ENCODE results near the gene ZNF358.

ZNF358 gene

GRCh38 chr19:7480222-7480969 is 35.5 kb upstream of the ZNF358 start:
- H3K4me3 ChIP-seq (ENCODE audit: low read length in 2 of 2) = peak overlapping the region in 1 of 2 donors; percentile 19
- H3K27me3 ChIP-seq (ENCODE audit: control insufficient read depth in 3 of 3, insufficient read depth in 3 of 3, low read depth in 1 of 3, low read length in 3 of 3) = no peaks in the 10 kb centered on the region
- H3K79me1 ChIP-seq (ENCODE audit: low read depth, low read length) = peaks cover 2% of the 10 kb centered on the region
- no peak overlapping the region for H2AK5ac ChIP-seq (ENCODE audit: low read depth, low read length)
- H3K4me2 ChIP-seq (ENCODE audit: insufficient read depth, low read length, poor library complexity, severe bottlenecking) = no peak overlapping the region
- no peak overlapping the region for H2BK5ac ChIP-seq (ENCODE audit: low read length)
- no peaks in the 10 kb centered on the region for H3K9me3 ChIP-seq (replicated peaks in 1 of 2; ENCODE audit: control insufficient read depth in 2 of 2, insufficient read depth in 1 of 2, low read depth in 1 of 2, low read length in 2 of 2)
- DNase-seq (ENCODE audit: low spot score) = no peak
- no peak overlapping the region for H4K91ac ChIP-seq (ENCODE audit: low read depth, low read length, poor library complexity)
- H3K36me3 ChIP-seq (replicated peaks in 1 of 2; ENCODE audit: control insufficient read depth in 2 of 2, insufficient read depth in 2 of 2, low read length in 2 of 2) = no peaks in the 10 kb centered on the region
- WGBS, 2 donors (ENCODE audit: extremely low coverage in 2 of 2, insufficient read length in 2 of 2, insufficient replicate concordance in 1 of 2) = no CpG with 5 or more reads among the region's 11 CpGs
- no peak overlapping the region for H3K9ac ChIP-seq (ENCODE audit: low read depth, low read length, poor library complexity)
- H2BK15ac ChIP-seq (ENCODE audit: low read length) = no peak overlapping the region
- no peak overlapping the region for H2BK120ac ChIP-seq (ENCODE audit: low read depth, low read length)
- no peak overlapping the region for H3K18ac ChIP-seq (ENCODE audit: low read length)
- H2AFZ ChIP-seq (ENCODE audit: low read length) = peak overlapping the region; percentile 66
- H3K27ac ChIP-seq (replicated peaks; ENCODE audit: low read length) = no peak overlapping the region
- H3K4me1 ChIP-seq (ENCODE audit: control insufficient read depth in 2 of 2, insufficient read depth in 1 of 2, low read depth in 1 of 2, low read length in 2 of 2) = peaks cover 3 to 11% of the 10 kb centered on the region in 2 donors
- no peak overlapping the region for H2BK12ac ChIP-seq (ENCODE audit: low read length)
- H3K14ac ChIP-seq (ENCODE audit: low read length) = no peak overlapping the region
- no peak overlapping the region for H4K8ac ChIP-seq (ENCODE audit: low read depth, low read length)
- no peak overlapping the region for H3K23ac ChIP-seq (ENCODE audit: low read depth, low read length, poor library complexity)
- no peak overlapping the region for H3K4ac ChIP-seq (ENCODE audit: low read length)

GRCh38 chr19:7480970-7481255 is 35.0 kb upstream of the ZNF358 start:
- Histone ChIP-seq H2AK5ac (ENCODE audit: low read depth, low read length) (no peak overlapping the region), H3K27ac (replicated peaks; ENCODE audit: low read length) (no peak overlapping the region), H3K4me3 (ENCODE audit: low read length in 2 of 2) (no peak overlapping the region)

GRCh38 chr19:7482584-7483439 is 33.1 kb upstream of the ZNF358 start:
- H3K27me3 ChIP-seq (ENCODE audit: control insufficient read depth in 3 of 3, insufficient read depth in 3 of 3, low read depth in 1 of 3, low read length in 3 of 3) = no peaks in the 10 kb centered on the region
- H4K91ac ChIP-seq (ENCODE audit: low read depth, low read length, poor library complexity) = no peak overlapping the region
- no peak overlapping the region for H2BK15ac ChIP-seq (ENCODE audit: low read length)
- H3K27ac ChIP-seq (replicated peaks; ENCODE audit: low read length) = no peak overlapping the region
- no peak overlapping the region for H2BK12ac ChIP-seq (ENCODE audit: low read length)
- peak overlapping the region; percentile 94 for H3K18ac ChIP-seq (ENCODE audit: low read length)
- H3K14ac ChIP-seq (ENCODE audit: low read length) = peak overlapping the region; percentile 56
- no peak overlapping the region for H3K4me2 ChIP-seq (ENCODE audit: insufficient read depth, low read length, poor library complexity, severe bottlenecking)
- H3K9ac ChIP-seq (ENCODE audit: low read depth, low read length, poor library complexity) = peak overlapping the region; percentile 44
- no peak for DNase-seq (ENCODE audit: low spot score)
- H2AK5ac ChIP-seq (ENCODE audit: low read depth, low read length) = peak overlapping the region; percentile 94
- H3K36me3 ChIP-seq (replicated peaks in 1 of 2; ENCODE audit: control insufficient read depth in 2 of 2, insufficient read depth in 2 of 2, low read length in 2 of 2) = no peaks in the 10 kb centered on the region
- no CpG with 5 or more reads among the region's 37 CpGs for WGBS, 2 donors (ENCODE audit: extremely low coverage in 2 of 2, insufficient read length in 2 of 2, insufficient replicate concordance in 1 of 2)
- peak overlapping the region; percentile 43 for H4K8ac ChIP-seq (ENCODE audit: low read depth, low read length)
- no peaks in the 10 kb centered on the region for H3K9me3 ChIP-seq (replicated peaks in 1 of 2; ENCODE audit: control insufficient read depth in 2 of 2, insufficient read depth in 1 of 2, low read depth in 1 of 2, low read length in 2 of 2)
- no peak overlapping the region for H3K4ac ChIP-seq (ENCODE audit: low read length)
- H2BK120ac ChIP-seq (ENCODE audit: low read depth, low read length) = no peak overlapping the region
- H2AFZ ChIP-seq (ENCODE audit: low read length) = no peak overlapping the region
- peaks cover 1% of the 10 kb centered on the region for H3K79me1 ChIP-seq (ENCODE audit: low read depth, low read length)
- H3K4me1 ChIP-seq (ENCODE audit: control insufficient read depth in 2 of 2, insufficient read depth in 1 of 2, low read depth in 1 of 2, low read length in 2 of 2) = peaks cover 3 to 11% of the 10 kb centered on the region in 2 donors
- H3K4me3 ChIP-seq (ENCODE audit: low read length in 2 of 2) = no peak overlapping the region
- H2BK5ac ChIP-seq (ENCODE audit: low read length) = no peak overlapping the region
- peak overlapping the region; percentile 73 for H3K23ac ChIP-seq (ENCODE audit: low read depth, low read length, poor library complexity)

More at GRCh38 chr19:7480970-7481255, 35.0 kb upstream of the ZNF358 start:
- no peak overlapping the region for H2BK12ac ChIP-seq (ENCODE audit: low read length)
- no peak overlapping the region for H3K14ac ChIP-seq (ENCODE audit: low read length)
- no peak overlapping the region for H3K4ac ChIP-seq (ENCODE audit: low read length)
- no peak overlapping the region for H3K23ac ChIP-seq (ENCODE audit: low read depth, low read length, poor library complexity)
- peaks cover 3 to 11% of the 10 kb centered on the region in 2 donors for H3K4me1 ChIP-seq (ENCODE audit: control insufficient read depth in 2 of 2, insufficient read depth in 1 of 2, low read depth in 1 of 2, low read length in 2 of 2)
- no peak overlapping the region for H3K4me2 ChIP-seq (ENCODE audit: insufficient read depth, low read length, poor library complexity, severe bottlenecking)
- no peaks in the 10 kb centered on the region for H3K36me3 ChIP-seq (replicated peaks in 1 of 2; ENCODE audit: control insufficient read depth in 2 of 2, insufficient read depth in 2 of 2, low read length in 2 of 2)
- H3K9ac ChIP-seq (ENCODE audit: low read depth, low read length, poor library complexity) = no peak overlapping the region
- WGBS, 2 donors (ENCODE audit: extremely low coverage in 2 of 2, insufficient read length in 2 of 2, insufficient replicate concordance in 1 of 2) = no CpG with 5 or more reads among the region's 7 CpGs
- H2BK5ac ChIP-seq (ENCODE audit: low read length) = no peak overlapping the region
- DNase-seq (ENCODE audit: low spot score) = no peak
- H3K18ac ChIP-seq (ENCODE audit: low read length) = no peak overlapping the region
- no peaks in the 10 kb centered on the region for H3K27me3 ChIP-seq (ENCODE audit: control insufficient read depth in 3 of 3, insufficient read depth in 3 of 3, low read depth in 1 of 3, low read length in 3 of 3)
- no peak overlapping the region for H4K8ac ChIP-seq (ENCODE audit: low read depth, low read length)
- H4K91ac ChIP-seq (ENCODE audit: low read depth, low read length, poor library complexity) = no peak overlapping the region
- no peaks in the 10 kb centered on the region for H3K9me3 ChIP-seq (replicated peaks in 1 of 2; ENCODE audit: control insufficient read depth in 2 of 2, insufficient read depth in 1 of 2, low read depth in 1 of 2, low read length in 2 of 2)
- peaks cover 4% of the 10 kb centered on the region for H3K79me1 ChIP-seq (ENCODE audit: low read depth, low read length)
- H2AFZ ChIP-seq (ENCODE audit: low read length) = no peak overlapping the region
- H2BK120ac ChIP-seq (ENCODE audit: low read depth, low read length) = no peak overlapping the region
- H2BK15ac ChIP-seq (ENCODE audit: low read length) = no peak overlapping the region

- DNase-seq (ENCODE audit: low spot score) = no peak
- no peak overlapping the region for H3K4ac ChIP-seq (ENCODE audit: low read length)
- peak overlapping the region; percentile 79 for H2AK5ac ChIP-seq (ENCODE audit: low read depth, low read length)
- H3K27ac ChIP-seq (replicated peaks; ENCODE audit: low read length) = no peak overlapping the region
- H2BK120ac ChIP-seq (ENCODE audit: low read depth, low read length) = no peak overlapping the region
- no peak overlapping the region for H3K9ac ChIP-seq (ENCODE audit: low read depth, low read length, poor library complexity)
- no CpG with 5 or more reads among the region's 17 CpGs for whole genome bisulfite sequencing, 2 donors (ENCODE audit: extremely low coverage in 2 of 2, insufficient read length in 2 of 2, insufficient replicate concordance in 1 of 2)
- H3K4me1 ChIP-seq (ENCODE audit: control insufficient read depth in 2 of 2, insufficient read depth in 1 of 2, low read depth in 1 of 2, low read length in 2 of 2) = peaks cover 5 to 11% of the 10 kb centered on the region in 2 donors
- no peak overlapping the region for H3K14ac ChIP-seq (ENCODE audit: low read length)
- no peak overlapping the region for H3K18ac ChIP-seq (ENCODE audit: low read length)
- H2AFZ ChIP-seq (ENCODE audit: low read length) = no peak overlapping the region
- H4K91ac ChIP-seq (ENCODE audit: low read depth, low read length, poor library complexity) = no peak overlapping the region
- H2BK15ac ChIP-seq (ENCODE audit: low read length) = no peak overlapping the region
- no peak overlapping the region for H2BK5ac ChIP-seq (ENCODE audit: low read length)
- no peak overlapping the region for H3K4me2 ChIP-seq (ENCODE audit: insufficient read depth, low read length, poor library complexity, severe bottlenecking)
- H3K23ac ChIP-seq (ENCODE audit: low read depth, low read length, poor library complexity) = peak overlapping the region; percentile 3
- H3K27me3 ChIP-seq (ENCODE audit: control insufficient read depth in 3 of 3, insufficient read depth in 3 of 3, low read depth in 1 of 3, low read length in 3 of 3) = no peaks in the 10 kb centered on the region
- H3K4me3 ChIP-seq (ENCODE audit: low read length in 2 of 2) = no peak overlapping the region
- H4K8ac ChIP-seq (ENCODE audit: low read depth, low read length) = no peak overlapping the region
- H3K36me3 ChIP-seq (replicated peaks in 1 of 2; ENCODE audit: control insufficient read depth in 2 of 2, insufficient read depth in 2 of 2, low read length in 2 of 2) = no peaks in the 10 kb centered on the region
- H3K9me3 ChIP-seq (replicated peaks in 1 of 2; ENCODE audit: control insufficient read depth in 2 of 2, insufficient read depth in 1 of 2, low read depth in 1 of 2, low read length in 2 of 2) = no peaks in the 10 kb centered on the region
- H3K79me1 ChIP-seq (ENCODE audit: low read depth, low read length) = peaks cover 1% of the 10 kb centered on the region
- H2BK12ac ChIP-seq (ENCODE audit: low read length) = no peak overlapping the region
Observed at GRCh38 chr19:7483720-7484201, 32.1 kb upstream of the ZNF358 start.

Measured in neuronal stem cell (in vitro differentiated cells).